ENCODE data around the gene CASZ1.

DNA sequence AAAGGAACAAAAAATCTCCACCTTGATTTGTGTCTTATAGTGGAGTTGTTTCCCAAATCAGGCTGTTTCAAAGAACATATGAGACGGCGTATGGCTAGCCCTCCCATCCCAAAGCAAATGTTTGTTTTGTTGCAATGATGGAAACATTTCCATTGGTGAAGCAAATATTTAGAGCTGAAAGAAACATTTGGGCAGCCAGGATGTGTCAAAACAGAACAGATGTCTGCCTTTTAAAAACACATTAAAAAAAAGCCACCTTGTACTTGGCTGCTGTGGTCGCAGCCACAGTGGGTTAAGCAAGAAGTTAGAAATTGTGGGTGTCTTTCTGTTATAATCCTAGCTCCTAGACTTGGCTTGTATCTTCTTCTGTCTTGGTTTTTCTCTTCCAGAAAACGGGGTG is 205.4 kb downstream of the CASZ1 start:
- TF ChIP-seq, protein P1, sequence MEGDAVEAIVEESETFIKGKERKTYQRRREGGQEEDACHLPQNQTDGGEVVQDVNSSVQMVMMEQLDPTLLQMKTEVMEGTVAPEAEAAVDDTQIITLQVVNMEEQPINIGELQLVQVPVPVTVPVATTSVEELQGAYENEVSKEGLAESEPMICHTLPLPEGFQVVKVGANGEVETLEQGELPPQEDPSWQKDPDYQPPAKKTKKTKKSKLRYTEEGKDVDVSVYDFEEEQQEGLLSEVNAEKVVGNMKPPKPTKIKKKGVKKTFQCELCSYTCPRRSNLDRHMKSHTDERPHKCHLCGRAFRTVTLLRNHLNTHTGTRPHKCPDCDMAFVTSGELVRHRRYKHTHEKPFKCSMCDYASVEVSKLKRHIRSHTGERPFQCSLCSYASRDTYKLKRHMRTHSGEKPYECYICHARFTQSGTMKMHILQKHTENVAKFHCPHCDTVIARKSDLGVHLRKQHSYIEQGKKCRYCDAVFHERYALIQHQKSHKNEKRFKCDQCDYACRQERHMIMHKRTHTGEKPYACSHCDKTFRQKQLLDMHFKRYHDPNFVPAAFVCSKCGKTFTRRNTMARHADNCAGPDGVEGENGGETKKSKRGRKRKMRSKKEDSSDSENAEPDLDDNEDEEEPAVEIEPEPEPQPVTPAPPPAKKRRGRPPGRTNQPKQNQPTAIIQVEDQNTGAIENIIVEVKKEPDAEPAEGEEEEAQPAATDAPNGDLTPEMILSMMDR (IDR thresholded peaks at IDR 0.05 in 8 of 11, conservative IDR thresholded peaks at IDR 0.05 in 3 of 11): no peak
- TF ChIP-seq POLR2A (IDR thresholded peaks at IDR 0.05): no peak

Measured in spleen (tissue), 7 donors.